Esophagus muscularis mucosa (tissue), 4 donors: ENCODE results near the gene PRKCD. TPM values are rescaled to one million over a fixed set of nuclear protein-coding genes. Genes with fewer than 3 reads are reported as not detected.

Experiments
- DNase-seq: peaks from one replicate; pipeline ENCODE4 v3.0.0-alpha.2; 2017; ENCODE audit errors: extremely low spot score
- H3K27ac ChIP-seq, 4 donors: fragments of 200-600 bp; sonication (generic); replicated peaks in 1 of 4; 1 replicate in 3 of 4; 2 replicates in 1 of 4; pipeline ENCODE4 v1.5.1; 2016 to 2019; ENCODE audit warnings: mild to moderate bottlenecking in 1 of 4
- H3K27me3 ChIP-seq, 4 donors: fragments of 200-600 bp; sonication (generic); one replicate each; pipeline versions ENCODE4 v1.5.1 to v1.6.0; 2016 to 2019
- H3K36me3 ChIP-seq, 4 donors: fragments of 200-600 bp; sonication (generic); one replicate each; pipeline ENCODE4 v1.5.1; 2016 to 2019
- H3K4me1 ChIP-seq, 4 donors: fragments of 200-600 bp; sonication (generic); one replicate each; pipeline ENCODE4 v1.5.1; 2016 to 2019
- H3K4me3 ChIP-seq, 4 donors: fragments of 200-600 bp; sonication (generic); 1 replicate in 2 of 4; 2 replicates in 2 of 4; pipeline ENCODE4 v1.5.1; 2016 to 2019; ENCODE audit warnings: mild to moderate bottlenecking in 4 of 4, moderate library complexity in 1 of 4
- H3K9me3 ChIP-seq, 4 donors: fragments of 200-600 bp; sonication (generic); 1 replicate in 3 of 4; 2 replicates in 1 of 4; pipeline ENCODE4 v1.5.1; 2016 to 2019
- EP300 ChIP-seq: sonication (generic); formaldehyde crosslinking; IDR thresholded peaks from one replicate; pipeline ENCODE4 v1.6.1; 2017; ENCODE audit warnings: antibody characterized with exemption
- POLR2A ChIP-seq: fragments of 450-650 bp; IDR thresholded peaks from one replicate; pipeline ENCODE4 v1.6.1; 2017; ENCODE audit warnings: antibody characterized with exemption, moderate library complexity, mild to moderate bottlenecking, low read depth
- POLR2AphosphoS5 ChIP-seq, 2 donors: sonication (generic); formaldehyde crosslinking; IDR thresholded peaks; one replicate each; pipeline ENCODE4 v1.6.1; 2017; ENCODE audit warnings: antibody characterized with exemption in 2 of 2
- WGBS: methylation state at CpG from one replicate; pipeline ENCODE4 v1.1.5; 2018; 5-methylcytosine and 5-hydroxymethylcytosine counted together
- intact Hi-C: fragments of 100-400 bp; cut with DNase I; formaldehyde crosslinking; loops from one replicate; pipeline ENCODE4 v1.15.1; 2023
- total RNA-seq, 4 donors: library from RNA; depleted of rRNA; stranded (reverse); fragments of >200 nt; gene quantifications; one replicate each; pipeline versions ENCODE4 v1.1.0 to v1.2.1, GENCODE V29; 2016
- TF ChIP-seq, protein P1 (sequence below), 3 experiments: fragments of 200-600 bp in 2 of 3; fragments of 450-650 bp in 1 of 3; sonication (generic) in 2 of 3; IDR thresholded peaks; one replicate each; pipeline ENCODE4 v1.5.1; 2017 to 2019; ENCODE audit warnings: antibody characterized with exemption in 3 of 3, mild to moderate bottlenecking in 2 of 3, moderate library complexity in 1 of 3

PRKCD gene
- total RNA-seq, 4 donors from 2014 or later = 7.0 to 16.7 (median 12.4) TPM

- Histone ChIP-seq H3K4me3 (no peak overlapping the region), H3K9me3 (no peaks in the 10 kb centered on the region), H3K4me1 (no peaks in the 10 kb centered on the region), H3K27me3 (no peaks in the 10 kb centered on the region), H3K27ac (no peak overlapping the region), H3K36me3 (peaks cover 74 to 81% (median 79%) of the 10 kb centered on the region in 4 donors)
- no peak for DNase-seq
- intact Hi-C loops = loop anchor here (5.0 kb wide), 1 partner anchor 67 kb away; no protein-coding TSS in a partner anchor
- WGBS = 82% methylated on average over 7 of the region's 7 CpGs
- no peak for TF ChIP-seq EP300
- TF ChIP-seq, protein P1, sequence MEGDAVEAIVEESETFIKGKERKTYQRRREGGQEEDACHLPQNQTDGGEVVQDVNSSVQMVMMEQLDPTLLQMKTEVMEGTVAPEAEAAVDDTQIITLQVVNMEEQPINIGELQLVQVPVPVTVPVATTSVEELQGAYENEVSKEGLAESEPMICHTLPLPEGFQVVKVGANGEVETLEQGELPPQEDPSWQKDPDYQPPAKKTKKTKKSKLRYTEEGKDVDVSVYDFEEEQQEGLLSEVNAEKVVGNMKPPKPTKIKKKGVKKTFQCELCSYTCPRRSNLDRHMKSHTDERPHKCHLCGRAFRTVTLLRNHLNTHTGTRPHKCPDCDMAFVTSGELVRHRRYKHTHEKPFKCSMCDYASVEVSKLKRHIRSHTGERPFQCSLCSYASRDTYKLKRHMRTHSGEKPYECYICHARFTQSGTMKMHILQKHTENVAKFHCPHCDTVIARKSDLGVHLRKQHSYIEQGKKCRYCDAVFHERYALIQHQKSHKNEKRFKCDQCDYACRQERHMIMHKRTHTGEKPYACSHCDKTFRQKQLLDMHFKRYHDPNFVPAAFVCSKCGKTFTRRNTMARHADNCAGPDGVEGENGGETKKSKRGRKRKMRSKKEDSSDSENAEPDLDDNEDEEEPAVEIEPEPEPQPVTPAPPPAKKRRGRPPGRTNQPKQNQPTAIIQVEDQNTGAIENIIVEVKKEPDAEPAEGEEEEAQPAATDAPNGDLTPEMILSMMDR (IDR thresholded peaks at IDR 0.05) = no peak
- no peak for TF ChIP-seq POLR2AphosphoS5 (IDR thresholded peaks at IDR 0.05)
- TF ChIP-seq POLR2A = no peak
Measured at GRCh38 chr3:53225651-53226050, 64.6 kb downstream of the PRKCD start.

DNA sequence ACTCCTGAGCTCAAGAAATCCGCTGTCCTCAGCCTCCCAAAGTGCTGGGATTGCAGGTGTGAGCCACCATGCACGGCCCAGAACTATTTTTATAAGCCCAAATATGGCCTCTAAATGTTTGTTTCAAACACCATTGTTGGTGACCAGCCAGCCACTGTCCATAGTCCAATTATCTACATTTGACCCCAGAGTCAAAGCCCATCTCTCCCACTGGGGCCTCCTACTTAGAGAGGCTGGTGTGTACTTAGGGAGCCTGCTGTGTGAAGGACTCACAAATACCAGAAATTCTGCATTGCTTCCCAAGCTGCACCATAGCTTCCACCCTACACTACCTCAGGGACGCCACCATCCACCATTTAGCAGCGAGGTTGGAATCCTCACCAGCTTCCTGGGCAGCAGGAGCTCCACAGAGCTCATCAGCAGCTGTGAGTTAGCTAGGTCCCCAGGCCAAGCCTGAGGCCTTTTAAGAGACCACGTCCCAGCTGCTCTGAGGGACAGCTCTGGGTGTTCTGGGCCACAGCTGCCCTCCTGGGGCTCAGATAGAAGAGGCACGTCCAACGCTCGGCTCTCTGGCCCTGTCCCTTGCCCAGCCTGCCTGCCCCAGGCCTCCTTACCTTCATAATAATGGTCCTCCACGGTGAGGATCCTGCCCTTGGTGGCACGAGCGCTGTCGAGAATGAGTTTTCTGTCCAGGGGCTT is 65.3 kb downstream of the PRKCD start:
- DNase-seq = no peak
- Histone ChIP-seq H3K36me3 (peaks cover 79 to 87% (median 85%) of the 10 kb centered on the region in 4 donors), H3K27ac (no peak overlapping the region), H3K9me3 (no peaks in the 10 kb centered on the region), H3K27me3 (no peaks in the 10 kb centered on the region), H3K4me1 (no peaks in the 10 kb centered on the region), H3K4me3 (no peak overlapping the region)
- 79% methylated on average over 4 of the region's 12 CpGs for WGBS
- intact Hi-C loops = loop anchor here (5.0 kb wide), 1 partner anchor 66 kb away; no protein-coding TSS in a partner anchor
- TF ChIP-seq EP300 = no peak
- TF ChIP-seq POLR2A = no peak
- TF ChIP-seq, protein P1 (IDR thresholded peaks at IDR 0.05) = no peak
- no peak for TF ChIP-seq POLR2AphosphoS5 (IDR thresholded peaks at IDR 0.05)

DNA sequence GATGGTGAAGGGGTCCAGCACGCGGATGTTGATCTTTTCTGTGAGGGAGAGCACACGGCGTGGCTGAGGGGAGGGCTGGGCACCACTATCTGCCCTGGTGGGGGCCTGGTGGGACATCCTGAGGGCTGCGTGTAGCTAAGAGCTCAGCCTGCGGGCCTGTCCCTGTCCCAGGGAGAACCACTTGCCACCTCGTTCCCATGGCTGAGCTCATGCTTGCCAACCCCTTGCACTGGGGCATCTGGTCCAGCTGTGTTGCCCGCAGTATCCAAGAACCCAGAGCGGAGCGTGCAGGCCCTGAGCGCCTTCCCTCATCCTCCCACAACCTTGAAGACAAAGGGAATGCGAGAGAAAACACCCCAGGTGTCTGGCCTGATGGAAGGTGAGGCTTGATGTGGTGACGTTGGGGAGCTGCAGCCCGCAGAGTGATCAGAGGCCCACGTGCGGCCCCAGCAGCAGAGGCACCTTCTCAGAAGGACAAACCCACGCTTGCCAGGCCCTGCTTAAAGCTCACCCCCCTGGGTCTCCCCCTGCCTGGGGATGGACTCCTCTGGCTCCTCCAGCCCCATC is 65.9 kb downstream of the PRKCD start:
- peaks cover 85 to 94% (median 92%) of the 10 kb centered on the region in 4 donors for H3K36me3 ChIP-seq
- intact Hi-C loops = loop anchor here (5.0 kb wide), 1 partner anchor 65 kb away; no protein-coding TSS in a partner anchor
- WGBS = 88% methylated on average over 16 of the region's 17 CpGs

DNA sequence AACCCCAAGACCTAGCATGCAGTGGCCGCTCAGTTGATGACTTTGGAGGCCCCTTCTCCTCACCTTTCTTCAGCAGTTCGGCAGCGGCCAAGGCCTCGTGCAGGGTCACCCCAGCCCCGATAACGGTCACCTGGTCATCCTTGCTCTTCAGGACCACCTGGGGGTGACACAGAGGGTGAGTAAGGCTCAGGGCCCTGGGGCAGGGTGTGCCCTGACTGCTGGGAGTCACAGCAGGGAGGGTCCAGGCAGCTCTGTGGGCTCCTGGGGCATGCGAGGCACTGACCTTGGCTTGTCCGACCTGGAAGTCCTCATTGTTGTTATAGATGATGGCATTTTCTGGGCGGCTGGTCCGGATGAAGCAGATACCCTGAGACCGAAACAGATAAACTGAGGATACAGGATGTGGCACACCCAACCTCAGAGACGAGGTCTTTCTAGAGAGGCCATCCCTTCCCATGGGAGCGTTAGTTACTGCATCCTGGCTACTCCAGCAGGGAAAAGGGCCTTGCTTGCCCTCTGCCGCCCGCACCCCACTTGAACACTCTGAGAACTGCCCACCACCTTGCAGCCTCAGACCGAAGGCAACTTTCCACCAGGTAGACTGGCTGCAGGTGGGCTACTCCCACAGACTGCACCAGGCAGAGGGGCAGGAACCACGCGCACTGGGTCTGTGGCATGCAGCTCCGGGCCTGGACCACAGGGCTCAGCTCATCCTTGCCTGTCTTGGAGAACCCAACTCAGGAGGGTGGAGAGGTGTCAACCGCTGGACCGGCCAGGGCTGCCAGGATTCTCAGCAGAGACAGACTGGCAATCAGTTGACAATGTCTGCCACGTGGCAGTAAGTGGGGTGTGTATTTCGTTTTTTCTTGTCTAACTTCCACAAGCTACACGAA is 67.2 kb downstream of the PRKCD start:
- WGBS = 85% methylated on average over 19 of the region's 24 CpGs
- no peak for DNase-seq
- H3K36me3 ChIP-seq = peaks cover 96 to 100% (median 100%) of the 10 kb centered on the region in 4 donors
- intact Hi-C loops = loop anchor here (5.0 kb wide), 1 partner anchor 64 kb away; no protein-coding TSS in a partner anchor
- H3K27ac ChIP-seq = no peak overlapping the region
- no peaks in the 10 kb centered on the region for H3K27me3 ChIP-seq
- no peak overlapping the region for H3K4me3 ChIP-seq
- TF ChIP-seq, protein P1 (IDR thresholded peaks at IDR 0.05) = no peak
- TF ChIP-seq POLR2AphosphoS5 (IDR thresholded peaks at IDR 0.05) (no peak), EP300 (no peak), POLR2A (no peak)
- H3K9me3 ChIP-seq = no peaks in the 10 kb centered on the region
- no peaks in the 10 kb centered on the region for H3K4me1 ChIP-seq

More for the DNA sequence above, 65.9 kb downstream of the PRKCD start:
- DNase-seq = no peak
- Histone ChIP-seq H3K27me3 (no peaks in the 10 kb centered on the region), H3K4me3 (no peak overlapping the region), H3K27ac (no peak overlapping the region), H3K4me1 (no peaks in the 10 kb centered on the region), H3K9me3 (no peaks in the 10 kb centered on the region)
- TF ChIP-seq EP300 (no peak), POLR2AphosphoS5 (IDR thresholded peaks at IDR 0.05) (no peak), POLR2A (no peak)
- TF ChIP-seq, protein P1 (IDR thresholded peaks at IDR 0.05) = no peak
